H1 (cell line): ENCODE measurements around the gene SLC23A2. TPM values are rescaled to one million over a fixed set of nuclear protein-coding genes. Genes with fewer than 3 reads are reported as not detected.

Experiments
- CTCF ChIA-PET: fragments of 300-600 bp; sonication (Branson Sonifier 250); formaldehyde crosslinking; loops from one replicate; lab custom pipeline; 2021; ENCODE audit not compliant: partially characterized antibody; lab: Charles Lee
- POLR2A ChIA-PET: fragments of 300-600 bp; sonication (Branson Sonifier 250); formaldehyde crosslinking; loops from one replicate; lab custom pipeline; 2021; ENCODE audit warnings: inconsistent platforms; ENCODE audit not compliant: partially characterized antibody; lab: Charles Lee
- DNase-seq, 2 experiments: peaks; one replicate each; pipeline versions ENCODE4 v3.0.0 to v3.0.0-alpha.2; 2010 to 2022; ENCODE audit warnings: low spot score in 2 of 2, low read depth in 1 of 2, mixed read lengths in 1 of 2
- FAIRE-seq: peaks from 2 replicates; lab custom pipeline; 2011; peaks lifted over from hg19 to GRCh38; lab: Jason Lieb, UNC
- H2AFZ ChIP-seq: 2 replicates; pipeline ENCODE4 v1.8.1; 2012; ENCODE audit warnings: low read length, inconsistent platforms
- H2AK5ac ChIP-seq: 2 replicates; pipeline ENCODE4 v1.6.1; 2013; ENCODE audit warnings: low read depth, low read length
- H2BK120ac ChIP-seq: replicated peaks from 2 replicates; pipeline ENCODE3; 2013; ENCODE audit warnings: low read depth, low read length, inconsistent platforms
- H2BK12ac ChIP-seq: 2 replicates; pipeline ENCODE4 v1.6.1; 2013; ENCODE audit warnings: low read depth, low read length
- H2BK15ac ChIP-seq: 2 replicates; pipeline ENCODE4 v1.6.1; 2013; ENCODE audit warnings: low read length
- H2BK20ac ChIP-seq: 2 replicates; pipeline ENCODE4 v1.6.1; 2013; ENCODE audit warnings: low read length
- H2BK5ac ChIP-seq: 2 replicates; pipeline ENCODE4 v1.6.1; 2013; ENCODE audit warnings: low read depth, low read length
- H3K14ac ChIP-seq: 2 replicates; pipeline ENCODE4 v1.6.1; 2013; ENCODE audit warnings: inconsistent platforms; ENCODE audit not compliant: insufficient read length
- H3K18ac ChIP-seq: 2 replicates; pipeline ENCODE4 v1.6.1; 2013; ENCODE audit warnings: low read length; ENCODE audit errors: extremely low read depth
- H3K23ac ChIP-seq: 2 replicates; pipeline ENCODE4 v1.6.1; 2013; ENCODE audit warnings: inconsistent platforms; ENCODE audit not compliant: insufficient read length
- H3K23me2 ChIP-seq: 2 replicates; pipeline ENCODE4 v1.6.1; 2013; ENCODE audit warnings: low read depth, low read length
- H3K27ac ChIP-seq: 2 replicates; pipeline ENCODE4 v1.6.1; 2011; ENCODE audit warnings: low read depth, low read length, inconsistent platforms
- H3K27me3 ChIP-seq, 4 experiments: replicated peaks in 1 of 4; 1 replicate in 1 of 4; 2 replicates in 3 of 4; pipeline versions ENCODE4 v1.6.1 to v1.8.1; 2011 to 2013; ENCODE audit warnings: low read length in 3 of 4, mild to moderate bottlenecking in 3 of 4, inconsistent platforms in 2 of 4, mixed read lengths in 2 of 4, moderate library complexity in 1 of 4; ENCODE audit not compliant: control insufficient read depth in 3 of 4, insufficient read depth in 3 of 4; ENCODE audit errors: extremely low read depth in 1 of 4
- H3K36me3 ChIP-seq, 4 experiments: 2 replicates each; pipeline versions ENCODE4 v1.6.1 to v1.8.1; 2011 to 2013; ENCODE audit warnings: mild to moderate bottlenecking in 4 of 4, low read length in 3 of 4, moderate library complexity in 2 of 4, control low read depth in 1 of 4, inconsistent platforms in 1 of 4; ENCODE audit not compliant: insufficient read depth in 4 of 4, control insufficient read depth in 2 of 4
- H3K4ac ChIP-seq: replicated peaks from 2 replicates; pipeline ENCODE3; 2013; ENCODE audit warnings: low read length, low read depth, mixed read lengths, inconsistent platforms; ENCODE audit not compliant: insufficient read length
- H3K4me1 ChIP-seq, 4 experiments: replicated peaks in 1 of 4; 1 replicate in 1 of 4; 2 replicates in 3 of 4; pipeline versions ENCODE4 v1.6.1 to v1.8.1; 2011 to 2013; ENCODE audit warnings: low read length in 3 of 4, inconsistent platforms in 2 of 4, mixed read lengths in 1 of 4; ENCODE audit not compliant: insufficient read depth in 4 of 4, control insufficient read depth in 3 of 4
- H3K4me2 ChIP-seq, 2 experiments: 2 replicates each; pipeline versions ENCODE4 v1.6.1 to v1.8.1; 2011 to 2013; ENCODE audit warnings: low read depth in 2 of 2, low read length in 2 of 2, control low read depth in 1 of 2, inconsistent platforms in 1 of 2, mild to moderate bottlenecking in 1 of 2; ENCODE audit not compliant: insufficient read depth in 1 of 2
- H3K4me3 ChIP-seq, 4 experiments: fragments of 200-600, 300-600 bp in 1 of 4; sonication (generic), shearing (Covaris generic), sonication (Bioruptor Twin) in 1 of 4; 2 replicates each; pipeline versions ENCODE4 v1.5.1 to v1.8.1; 2011 to 2016; ENCODE audit warnings: low read length in 4 of 4, low read depth in 3 of 4, control low read depth in 2 of 4, inconsistent platforms in 2 of 4, mild to moderate bottlenecking in 2 of 4, mixed read lengths in 1 of 4, moderate library complexity in 1 of 4; ENCODE audit not compliant: insufficient read depth in 2 of 4; ENCODE audit errors: extremely low read depth in 1 of 4
- H3K56ac ChIP-seq: replicated peaks from 2 replicates; pipeline ENCODE3; 2013; ENCODE audit warnings: low read depth, mild to moderate bottlenecking, mixed read lengths, low read length, inconsistent platforms; ENCODE audit not compliant: insufficient read length
- H3K79me1 ChIP-seq: 2 replicates; pipeline ENCODE4 v1.6.1; 2013; ENCODE audit warnings: low read depth, low read length, control low read depth
- H3K79me2 ChIP-seq, 2 experiments: 2 replicates each; pipeline versions ENCODE4 v1.6.1 to v1.8.1; 2012 to 2013; ENCODE audit warnings: low read length in 2 of 2, mild to moderate bottlenecking in 2 of 2, inconsistent platforms in 1 of 2; ENCODE audit not compliant: insufficient read depth in 2 of 2, control insufficient read depth in 1 of 2
- H3K9ac ChIP-seq, 4 experiments: replicated peaks in 1 of 4; 1 replicate in 1 of 4; 2 replicates in 3 of 4; pipeline versions ENCODE4 v1.6.1 to v1.8.1; 2011 to 2013; ENCODE audit warnings: low read depth in 3 of 4, low read length in 3 of 4, control low read depth in 2 of 4, mild to moderate bottlenecking in 2 of 4, moderate library complexity in 2 of 4, inconsistent platforms in 1 of 4; ENCODE audit errors: extremely low read depth in 1 of 4
- H3K9me3 ChIP-seq, 2 experiments: 2 replicates each; pipeline versions ENCODE4 v1.6.1 to v1.8.1; 2012 to 2013; ENCODE audit warnings: mild to moderate bottlenecking in 2 of 2, moderate library complexity in 2 of 2, control low read depth in 1 of 2, inconsistent platforms in 1 of 2, low read depth in 1 of 2, low read length in 1 of 2, mixed read lengths in 1 of 2; ENCODE audit not compliant: insufficient read depth in 2 of 2
- H4K20me1 ChIP-seq, 2 experiments: replicated peaks in 1 of 2; 2 replicates each; pipeline versions ENCODE3 to v1.8.1; 2011 to 2013; ENCODE audit warnings: inconsistent platforms in 2 of 2, low read length in 2 of 2, mild to moderate bottlenecking in 1 of 2; ENCODE audit not compliant: insufficient read depth in 2 of 2, control insufficient read depth in 1 of 2
- H4K5ac ChIP-seq: 2 replicates; pipeline ENCODE4 v1.6.1; 2013; ENCODE audit warnings: low read length, low read depth, mixed read lengths, inconsistent platforms; ENCODE audit not compliant: insufficient read length
- H4K8ac ChIP-seq: 2 replicates; pipeline ENCODE4 v1.8.0; 2013; ENCODE audit warnings: mild to moderate bottlenecking, moderate library complexity, low read length, inconsistent platforms; ENCODE audit not compliant: insufficient read depth; ENCODE audit errors: extremely low read depth
- H4K91ac ChIP-seq: replicated peaks from 2 replicates; pipeline ENCODE3; 2013; ENCODE audit warnings: low read length, mixed read lengths, inconsistent platforms; ENCODE audit not compliant: insufficient read length
- WGBS, 2 experiments: shearing (Covaris generic) in 1 of 2; methylation state at CpG; one replicate each; pipeline versions ENCODE4 v1.1.6 to v1.1.7; 2013 to 2015; ENCODE audit warnings: low lambda C conversion rate in 2 of 2, mixed read lengths in 2 of 2, inconsistent platforms in 1 of 2, low coverage in 1 of 2, missing lambda C conversion rate in 1 of 2; ENCODE audit not compliant: insufficient replicate concordance in 2 of 2, insufficient coverage in 1 of 2, insufficient read length in 1 of 2; ENCODE audit errors: extremely low coverage in 1 of 2, missing lambda C conversion rate in 1 of 2; 5-methylcytosine and 5-hydroxymethylcytosine counted together
- polyA plus RNA-seq, 7 experiments: library from polyadenylated mRNA; depleted of rRNA in 3 of 7; stranded (reverse) in 5 of 7; unstranded in 2 of 7; fragments of >200 nt in 5 of 7; fragments of 200-250 nt in 2 of 7; gene quantifications; 1 replicate in 5 of 7; 2 replicates in 1 of 7; 4 replicates in 1 of 7; pipeline versions ENCODE4 v1.2.1 to v1.2.3, GENCODE V29; 2011 to 2013; ENCODE audit warnings: missing spikeins in 2 of 7, mixed read lengths in 2 of 7
- total RNA-seq: library from RNA; stranded (reverse); fragmentation: NEBNext Ultra II Directional; extraction: Animal tissue kit (Norgen Biotek cat#: 25700); gene quantifications from 2 replicates; pipeline ENCODE4 v1.2.1, GENCODE V29; 2021

The SLC23A2 gene
- total and polyA plus RNA-seq, 2 of the 8 experiments (the other 6 are each of a cell fraction or from before 2014, with no cell fraction given) = 17.0 to 18.6 TPM

DNA sequence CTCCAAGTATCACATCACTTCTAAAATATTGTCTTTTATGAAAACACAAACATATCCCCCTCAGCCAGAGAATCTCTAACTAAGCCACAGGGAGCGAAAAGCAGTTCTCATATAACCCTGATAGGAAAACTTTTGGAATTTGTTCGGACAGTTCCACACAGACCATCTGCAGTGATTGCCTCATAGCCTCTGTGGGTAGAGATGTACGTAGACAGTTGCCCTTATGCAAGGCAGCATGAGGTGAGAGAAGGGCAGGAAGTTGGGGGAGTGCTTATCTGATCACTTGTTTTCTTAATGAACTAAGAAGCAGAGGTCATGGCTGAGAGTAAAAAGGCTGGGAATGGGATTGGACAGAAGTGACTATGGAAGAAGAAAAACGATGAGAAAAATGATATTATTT is 39.6 kb downstream of the SLC23A2 start:
- FAIRE-seq = no peak
- no peak overlapping the region for H3K4me2 ChIP-seq

More for the DNA sequence above, 39.6 kb downstream of the SLC23A2 start:
- Histone ChIP-seq H2AK5ac (no peak overlapping the region), H4K20me1 (no peaks in the 10 kb centered on the region), H3K79me1 (no peaks in the 10 kb centered on the region), H2BK15ac (no peak overlapping the region), H2BK20ac (no peak overlapping the region), H2BK12ac (no peak overlapping the region), H3K27ac (no peak overlapping the region), H2AFZ (no peak overlapping the region), H2BK5ac (no peak overlapping the region), H3K27me3 (no peaks in the 10 kb centered on the region), H3K14ac (no peak overlapping the region), H3K36me3 (no peaks in the 10 kb centered on the region), H4K91ac (no peak overlapping the region), H3K56ac (no peak overlapping the region), H3K4me3 (no peak overlapping the region), H3K4ac (no peak overlapping the region), H3K4me1 (peaks cover 0 to 2% (median 0%) of the 10 kb centered on the region in 4 experiments; a peak in 1 of 7 replicates), H3K18ac (no peak overlapping the region), H3K9ac (no peak overlapping the region), H3K23ac (no peak overlapping the region), H3K23me2 (no peaks in the 10 kb centered on the region), H2BK120ac (no peak overlapping the region), H4K8ac (no peak overlapping the region), H3K79me2 (no peaks in the 10 kb centered on the region), H4K5ac (no peak overlapping the region), H3K9me3 (no peaks in the 10 kb centered on the region)
- ChIA-PET POLR2A (no interaction called here), CTCF (interaction anchor here (0.9 to 1.7 kb wide), 4 partner anchors 12 to 181 kb away, joined by 3 to 4 read pairs (median 4); no protein-coding TSS in a partner anchor)
- 85% methylated on average over 4 of the region's 4 CpGs; no CpG with 5 or more reads in 1 of the 2 experiments for WGBS, 2 experiments
- DNase-seq = no peak
